ENCODE results near the gene POLRMT.

Gene POLRMT

GRCh38 chr19:602391-603301 is 30.7 kb downstream of the POLRMT start:
- Mint-ChIP-seq H3K4me3 (no peak overlapping the region), H3K4me1 (no peaks in the 10 kb centered on the region), H3K9me3 (peaks cover 9% of the 10 kb centered on the region), H3K36me3 (ENCODE audit: low read depth) (peaks cover 4% of the 10 kb centered on the region), H3K27ac (no peak overlapping the region), H3K27me3 (ENCODE audit: low read depth) (no peaks in the 10 kb centered on the region)
- TF ChIP-seq CTCF (IDR thresholded peaks at IDR 0.05; ENCODE audit: unreplicated experiment in 3 of 3): no peak

- H3K9me3 Mint-ChIP-seq: peaks cover 9% of the 10 kb centered on the region
- no peaks in the 10 kb centered on the region for H3K27me3 Mint-ChIP-seq (ENCODE audit: low read depth)
- no peak overlapping the region for H3K27ac Mint-ChIP-seq
- H3K4me3 Mint-ChIP-seq: no peak overlapping the region
- no peak for TF ChIP-seq CTCF (IDR thresholded peaks at IDR 0.05; ENCODE audit: unreplicated experiment in 3 of 3)
- peaks cover 4% of the 10 kb centered on the region for H3K36me3 Mint-ChIP-seq (ENCODE audit: low read depth)
- H3K4me1 Mint-ChIP-seq: no peaks in the 10 kb centered on the region
Measured at GRCh38 chr19:601790-602189, 31.5 kb downstream of the POLRMT start.

GRCh38 chr19:601310-601709 is 32.0 kb downstream of the POLRMT start:
- peaks cover 4% of the 10 kb centered on the region for H3K36me3 Mint-ChIP-seq (ENCODE audit: low read depth)
- H3K9me3 Mint-ChIP-seq: peaks cover 9% of the 10 kb centered on the region
- H3K27me3 Mint-ChIP-seq (ENCODE audit: low read depth): no peaks in the 10 kb centered on the region
- TF ChIP-seq CTCF (IDR thresholded peaks at IDR 0.05; ENCODE audit: unreplicated experiment in 3 of 3): no peak
- no peak overlapping the region for H3K4me3 Mint-ChIP-seq
- no peaks in the 10 kb centered on the region for H3K4me1 Mint-ChIP-seq
- no peak overlapping the region for H3K27ac Mint-ChIP-seq

- H3K4me3 Mint-ChIP-seq: no peak overlapping the region
- no peak overlapping the region for H3K27ac Mint-ChIP-seq
Measured at GRCh38 chr19:597406-598315, 35.7 kb downstream of the POLRMT start.

GRCh38 chr19:596263-596655 is 37.1 kb downstream of the POLRMT start:
- no peak overlapping the region for H3K27ac Mint-ChIP-seq
- H3K27me3 Mint-ChIP-seq (ENCODE audit: low read depth): peaks cover 37% of the 10 kb centered on the region
- no peak for TF ChIP-seq CTCF (IDR thresholded peaks at IDR 0.05; ENCODE audit: unreplicated experiment in 3 of 3)
- H3K4me1 Mint-ChIP-seq: no peaks in the 10 kb centered on the region
- H3K36me3 Mint-ChIP-seq (ENCODE audit: low read depth): no peaks in the 10 kb centered on the region
- H3K9me3 Mint-ChIP-seq: peaks cover 4% of the 10 kb centered on the region
- no peak overlapping the region for H3K4me3 Mint-ChIP-seq

More at GRCh38 chr19:597406-598315, 35.7 kb downstream of the POLRMT start:
- no peaks in the 10 kb centered on the region for H3K4me1 Mint-ChIP-seq
- peaks cover 9% of the 10 kb centered on the region for H3K9me3 Mint-ChIP-seq
- no peak for TF ChIP-seq CTCF (IDR thresholded peaks at IDR 0.05; ENCODE audit: unreplicated experiment in 3 of 3)
- H3K36me3 Mint-ChIP-seq (ENCODE audit: low read depth): peaks cover 4% of the 10 kb centered on the region
- H3K27me3 Mint-ChIP-seq (ENCODE audit: low read depth): peaks cover 28% of the 10 kb centered on the region

All from nephron (organoid).